Airway epithelial cell (primary cell): ENCODE data around the gene SELENON. TPM values are rescaled to one million over a fixed set of nuclear protein-coding genes. Genes with fewer than 3 reads are reported as not detected.

Experiments
- total RNA-seq: library from RNA; depleted of rRNA; stranded (reverse); fragments of >200 nt; gene quantifications from 2 replicates; pipeline ENCODE4 v1.2.3, GENCODE V29; 2015

The SELENON gene
- total RNA-seq, result 24.0 and 40.3 TPM in 2 replicates

GRCh38 chr1:25799935-25800702, at the start of gene SELENON:
Gene SELENON (plus strand): TSS chr1:25800193. CDS start chr1:25800231, 38 bp downstream.

GRCh38 chr1:25819491-25820246, 19.7 kb downstream of the SELENON start, which contains the start of gene MTFR1L:
Gene MTFR1L (plus strand): TSS chr1:25819954. CDS start chr1:25823105, 3,151 bp downstream.

GRCh38 chr1:25858906-25859789, 59.2 kb downstream of the SELENON start, which contains the start of gene AUNIP:
Gene AUNIP (minus strand): TSS chr1:25859457. CDS start chr1:25859357, 100 bp downstream.

Other genes with a start within 250 kb of the SELENON start
- gene MAN1C1, start 183.4 kb upstream of the SELENON start, total RNA-seq, result 0.65 and 1.1 TPM in 2 replicates
- gene MTFR1L, start 19.8 kb downstream of the SELENON start, total RNA-seq, result 29.8 and 31.7 TPM in 2 replicates
- 6.5 and 9.7 TPM in 2 replicates for gene AUNIP, start 59.3 kb downstream of the SELENON start, total RNA-seq
- 29.9 and 37.0 TPM in 2 replicates for gene PAQR7, start 75.5 kb downstream of the SELENON start, total RNA-seq
- 150 and 162 TPM in 2 replicates for gene STMN1, start 106.2 kb downstream of the SELENON start, total RNA-seq
- gene PAFAH2, start 197.9 kb downstream of the SELENON start, total RNA-seq, result 12.0 and 12.6 TPM in 2 replicates
- not detected in 2 replicates for gene EXTL1, start 221.6 kb downstream of the SELENON start, total RNA-seq
- gene SLC30A2, start 245.9 kb downstream of the SELENON start, total RNA-seq, result not detected in 2 replicates